Mammary epithelial cell (primary cell): Measurements from ENCODE around the gene SQSTM1.

Experiments
- CTCF ChIP-seq, 2 donors: IDR thresholded peaks in 1 of 2; conservative IDR thresholded peaks in 1 of 2; 2 replicates each; pipeline ENCODE4 v1.5.1; 2011 to 2012; ENCODE audit warnings: inconsistent platforms in 2 of 2, low read length in 2 of 2, mild to moderate bottlenecking in 2 of 2, control low read depth in 1 of 2, low read depth in 1 of 2; ENCODE audit not compliant: insufficient read depth in 1 of 2; ENCODE audit errors: extremely low read depth in 1 of 2
- EZH2 ChIP-seq: IDR thresholded peaks from 2 replicates; pipeline ENCODE4 v1.6.1; 2012; ENCODE audit warnings: low read length, inconsistent platforms, borderline replicate concordance

GRCh38 chr5:179791881-179792611 lies 28.7 kb upstream of the SQSTM1 start:
- TF ChIP-seq CTCF (conservative IDR thresholded peaks at IDR 0.05 in 1 of 2, IDR thresholded peaks at IDR 0.05 in 1 of 2; ENCODE audit: extremely low read depth in 1 of 2, insufficient read depth in 1 of 2, low read depth in 1 of 2, low read length in 2 of 2) (no peak), EZH2 (no peak)
